Cardiac fibroblast (primary cell): Measurements from ENCODE around the gene BCAR3.

ENCODE experiments used
- DNase-seq, 2 donors: peaks; one replicate each; pipeline versions ENCODE4 v3.0.0 to v3.0.0-alpha.2; 2010; ENCODE audit warnings: low read depth in 2 of 2
- H3K4me3 ChIP-seq, 2 donors: replicated peaks in 1 of 2; 1 replicate in 1 of 2; 2 replicates in 1 of 2; pipeline ENCODE4 v1.5.1; 2011; ENCODE audit warnings: low read depth in 2 of 2, low read length in 2 of 2, mild to moderate bottlenecking in 2 of 2, moderate library complexity in 1 of 2
- CTCF ChIP-seq: IDR thresholded peaks from one replicate; pipeline ENCODE4 v1.5.1; 2011; ENCODE audit warnings: low read depth, mild to moderate bottlenecking, low read length, inconsistent platforms

The BCAR3 gene

GRCh38 chr1:93623875-93624274 is 57.8 kb downstream of the BCAR3 start:
- TF ChIP-seq CTCF, result no peak
- DNase-seq, result peak; percentile 73 to 82

DNA sequence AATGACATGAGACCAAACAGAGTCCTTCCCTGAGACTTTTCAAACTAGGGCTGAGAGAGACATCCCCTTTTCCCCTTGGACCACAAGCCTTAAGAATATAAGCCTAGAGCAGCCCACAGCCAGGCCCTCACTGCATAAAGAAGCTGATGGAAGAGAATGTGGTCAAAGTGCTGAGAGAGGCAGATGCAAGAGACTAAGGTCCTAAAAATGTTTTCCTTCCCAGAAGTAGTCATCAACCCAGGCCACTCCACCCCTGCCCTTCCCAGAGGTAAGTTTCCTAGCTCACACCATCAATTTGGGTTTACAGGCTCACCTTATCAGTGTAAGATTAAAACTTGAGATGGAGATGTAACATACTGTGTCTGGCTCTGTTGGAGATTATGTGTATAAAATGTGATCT is 58.2 kb downstream of the BCAR3 start:
- peak in 1 of 2 donors; percentile 43 for DNase-seq
- TF ChIP-seq CTCF, result no peak
- no peak overlapping the region for H3K4me3 ChIP-seq

More at GRCh38 chr1:93623875-93624274, 57.8 kb downstream of the BCAR3 start:
- no peak overlapping the region for H3K4me3 ChIP-seq

GRCh38 chr1:93621246-93621645 is 60.4 kb downstream of the BCAR3 start:
- no peak for TF ChIP-seq CTCF
- no peak for DNase-seq

DNA sequence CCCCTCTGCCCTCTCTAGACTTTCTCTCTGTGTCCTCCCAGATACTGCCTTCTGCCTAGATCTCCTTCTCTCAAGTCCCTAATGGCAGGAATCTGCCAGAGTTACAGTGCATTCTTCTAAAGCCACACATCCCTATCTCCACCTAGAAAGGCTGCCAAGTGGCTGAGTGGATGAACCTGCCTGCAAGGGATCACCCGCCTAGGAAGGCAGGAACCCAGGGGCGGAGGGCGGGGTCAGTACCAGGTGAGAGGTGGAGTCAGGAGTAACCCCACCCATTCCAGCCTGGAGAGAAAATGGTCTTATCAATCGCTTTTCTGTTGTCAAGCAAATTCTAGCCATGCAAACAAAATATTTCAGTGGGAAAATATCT is 60.8 kb downstream of the BCAR3 start:
- no peak for TF ChIP-seq CTCF
- peak in 1 of 2 donors; percentile 44 for DNase-seq
- no peak overlapping the region for H3K4me3 ChIP-seq

More at GRCh38 chr1:93621246-93621645, 60.4 kb downstream of the BCAR3 start:
- H3K4me3 ChIP-seq, result no peak overlapping the region

DNA sequence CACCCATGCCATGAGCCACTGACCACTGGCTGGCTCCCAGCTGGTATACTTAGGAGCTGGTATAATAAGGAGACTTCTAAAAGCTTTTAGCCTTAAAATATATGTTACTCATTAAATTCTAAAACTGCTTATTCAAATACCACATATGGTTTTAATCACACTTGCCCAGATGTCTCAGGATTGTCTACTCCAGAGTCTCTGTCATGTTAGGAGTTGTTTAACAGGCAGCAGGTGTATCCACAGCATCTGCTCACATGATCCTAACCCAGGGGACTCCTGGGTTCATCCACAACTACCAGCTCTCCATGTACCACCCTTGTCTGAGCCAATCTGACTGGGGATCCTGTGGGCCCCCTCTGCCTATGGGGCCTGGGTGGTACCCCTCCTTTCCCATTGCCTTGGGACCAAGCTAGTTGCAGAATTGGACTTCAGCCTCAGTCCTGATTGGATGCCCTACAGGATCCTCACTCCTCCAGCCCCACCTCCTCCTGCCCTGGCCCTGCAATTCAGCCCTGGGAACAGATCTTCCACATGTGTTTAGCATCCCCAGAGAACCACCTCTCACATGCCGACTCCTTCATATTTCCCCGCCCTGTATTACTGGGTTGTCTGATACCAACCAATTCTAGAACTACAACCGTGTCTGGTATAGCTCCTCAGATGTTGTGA is 61.3 kb downstream of the BCAR3 start:
- DNase-seq, result no peak
- no peak for TF ChIP-seq CTCF
- no peak overlapping the region for H3K4me3 ChIP-seq

DNA sequence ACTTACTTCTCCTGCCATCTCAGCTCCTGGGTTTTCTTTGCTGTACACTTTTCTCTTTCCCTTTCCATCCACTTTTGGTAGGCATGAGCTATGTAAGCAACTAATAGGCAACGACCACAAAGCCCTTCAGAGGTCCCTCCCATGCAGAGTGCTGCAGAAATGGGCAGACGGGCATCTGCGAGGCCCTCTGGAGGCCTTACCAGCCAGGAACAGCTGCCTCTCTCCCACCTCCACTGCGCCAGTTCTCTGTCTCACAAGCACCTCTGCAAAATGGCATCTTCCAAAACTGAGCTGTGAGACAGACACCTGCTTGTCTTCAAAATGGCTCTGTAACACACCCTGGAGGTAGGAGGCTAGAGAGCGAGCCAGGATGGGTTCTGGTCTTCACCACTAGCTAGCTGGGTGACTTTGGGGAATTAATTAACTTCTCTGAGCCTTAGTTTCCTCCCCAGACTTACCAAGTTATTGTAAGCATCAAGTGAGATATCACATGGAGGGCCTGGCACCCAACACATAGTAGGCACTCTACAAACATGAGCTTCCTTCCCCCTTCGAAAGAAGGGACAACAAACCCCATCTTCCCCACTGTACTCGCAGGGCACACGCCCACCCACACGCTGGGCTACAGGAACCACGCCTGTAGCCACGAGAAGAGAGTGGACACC is 62.0 kb downstream of the BCAR3 start:
- H3K4me3 ChIP-seq, result no peak overlapping the region
- no peak for DNase-seq
- TF ChIP-seq CTCF, result no peak
